HG02763 (cell line): ENCODE results near the gene POC1A.
"Not testable (repeated sequence)": the region's sequence is repeated elsewhere in the genome, so short reads cannot be mapped to it uniquely, and the experiment has no call there.

Experiments
- ATAC-seq: cut with Tn5 transposase; IDR thresholded peaks from one replicate; pipeline ENCODE4 v1.9.1; 2021; ENCODE audit warnings: mild to moderate bottlenecking, moderate library complexity; ENCODE audit not compliant: unreplicated experiment

Gene POC1A

DNA sequence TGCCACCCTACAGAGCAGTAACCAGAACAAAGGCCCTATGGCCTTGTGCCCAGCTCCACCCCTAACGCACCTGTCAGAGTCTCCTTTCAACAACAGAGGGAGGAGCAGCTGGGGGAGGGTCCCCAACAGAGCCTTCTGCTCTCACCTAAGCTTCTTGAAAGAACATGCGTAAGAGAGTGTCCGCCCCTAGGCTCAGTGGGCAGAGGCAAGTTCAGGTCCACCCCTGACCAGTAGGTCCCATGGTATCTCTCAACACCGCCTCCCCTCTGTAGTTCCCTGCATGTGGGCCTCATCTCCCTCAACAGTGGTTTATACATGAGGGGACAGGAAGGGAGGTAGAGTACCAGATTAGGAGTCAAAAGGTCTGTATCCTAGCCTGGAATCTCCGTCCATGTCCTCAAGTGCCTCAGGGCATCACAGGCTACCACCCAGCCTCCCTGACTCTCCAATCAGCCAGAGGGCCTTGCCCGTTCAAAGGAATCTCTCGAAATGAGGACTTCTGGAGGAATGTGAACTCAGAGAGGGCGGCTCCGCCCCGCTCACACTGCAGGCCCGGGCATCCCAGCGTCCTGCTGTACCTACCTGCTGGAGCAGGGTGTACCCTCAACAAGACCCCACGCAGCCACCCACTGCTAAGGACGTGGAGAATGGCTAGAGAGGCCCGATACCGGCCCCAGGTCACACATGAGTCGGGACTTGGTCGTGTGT, 680 bp downstream of the POC1A start:
- peak; percentile 6 for ATAC-seq

DNA sequence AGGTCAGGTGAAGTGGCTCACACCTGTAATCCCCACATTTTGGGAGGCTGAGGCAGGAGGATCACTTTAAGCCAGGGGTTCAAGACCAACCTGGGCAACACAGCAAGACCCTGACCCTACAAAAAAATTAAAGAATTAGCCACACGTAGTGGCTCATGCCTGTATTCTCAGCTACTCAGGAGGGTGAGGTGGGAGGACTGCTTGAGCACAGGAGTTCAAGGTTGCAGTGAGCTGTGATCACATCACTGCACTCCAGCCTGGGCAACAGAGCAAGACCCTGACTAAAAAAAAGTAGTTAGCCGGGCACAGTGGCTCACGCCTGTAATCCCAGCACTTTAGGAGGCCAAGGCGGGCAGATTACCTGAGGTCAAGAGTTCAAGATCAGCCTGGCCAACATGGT, 2.2 kb downstream of the POC1A start:
- not testable (repeated sequence) for ATAC-seq

DNA sequence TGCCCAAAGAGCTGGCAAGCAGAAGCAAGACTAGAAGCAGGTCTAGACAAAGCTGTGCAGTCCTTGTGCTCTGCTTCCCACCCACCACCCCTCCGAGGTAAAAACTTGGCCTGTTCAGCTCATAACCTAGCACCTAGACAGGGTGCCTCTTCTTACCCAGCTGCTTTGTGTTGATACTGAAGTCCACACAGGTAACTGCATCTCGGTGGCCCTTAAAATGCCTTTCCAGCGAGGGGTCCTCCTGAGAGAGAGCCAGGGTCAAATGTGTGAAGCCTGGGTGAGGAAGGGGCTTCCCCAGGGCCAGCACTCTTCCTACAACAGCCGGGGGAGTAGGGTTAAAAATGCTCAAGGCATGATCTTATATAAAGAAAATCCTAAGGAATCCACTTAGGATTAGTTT, 3.4 kb downstream of the POC1A start:
- no peak for ATAC-seq

DNA sequence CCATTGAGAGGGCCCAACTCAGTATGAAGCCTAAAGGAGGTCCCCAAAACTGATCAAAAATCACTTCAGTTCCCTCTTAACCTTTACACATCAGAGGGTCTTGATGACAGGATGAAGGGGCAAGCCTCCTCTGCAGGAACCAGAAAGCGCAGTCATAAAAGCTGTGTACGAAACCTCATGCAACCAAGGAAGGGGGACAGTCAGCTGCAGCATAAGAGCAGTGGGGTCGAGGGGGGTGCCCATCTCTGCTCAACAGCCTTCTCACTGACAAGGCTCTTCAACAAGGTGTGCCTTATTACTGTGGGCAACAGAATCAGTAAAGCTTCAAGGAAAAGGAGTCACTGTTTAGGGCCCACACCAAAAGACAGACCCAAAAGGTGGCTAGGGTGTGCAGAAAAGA, 3.9 kb downstream of the POC1A start:
- no peak for ATAC-seq

DNA sequence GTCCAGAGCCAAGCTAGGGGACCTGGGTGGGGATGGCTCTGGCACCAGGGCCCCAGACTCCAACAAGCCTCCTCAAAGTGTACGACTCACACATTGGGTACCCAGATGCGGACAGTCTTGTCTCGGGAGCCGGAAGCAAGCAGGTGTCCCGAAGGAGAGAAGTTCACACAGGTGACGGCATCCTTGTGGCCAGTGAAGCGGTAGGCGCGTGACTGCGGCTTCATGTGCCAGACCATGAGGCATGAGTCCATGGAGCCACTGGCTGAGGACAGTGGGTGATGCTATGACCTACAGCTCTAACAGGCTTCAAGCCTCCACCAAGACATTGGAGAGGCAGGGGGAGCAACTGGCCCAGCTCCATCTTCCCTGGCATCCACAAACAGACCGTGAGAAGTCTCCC, 4.5 kb downstream of the POC1A start:
- ATAC-seq, result no peak

DNA sequence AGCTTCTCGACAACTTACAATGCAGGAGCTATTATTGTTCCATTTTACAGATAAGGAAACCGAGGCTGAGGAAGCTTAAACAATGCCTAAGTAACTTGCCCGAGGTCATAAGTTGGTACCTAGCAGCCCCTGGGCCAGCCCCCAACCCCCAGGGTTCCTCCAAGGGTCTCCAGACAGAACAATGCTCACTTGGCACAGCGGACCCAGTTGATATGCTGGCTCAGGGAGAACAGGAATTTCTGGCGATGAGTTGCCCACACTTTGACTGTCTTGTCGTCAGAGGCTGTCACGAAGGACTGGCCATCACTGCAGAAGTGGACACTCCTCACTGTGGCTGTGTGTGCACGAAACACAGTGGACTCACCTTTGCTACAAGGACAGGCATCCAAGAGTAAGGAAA, 5.2 kb downstream of the POC1A start:
- no peak for ATAC-seq

DNA sequence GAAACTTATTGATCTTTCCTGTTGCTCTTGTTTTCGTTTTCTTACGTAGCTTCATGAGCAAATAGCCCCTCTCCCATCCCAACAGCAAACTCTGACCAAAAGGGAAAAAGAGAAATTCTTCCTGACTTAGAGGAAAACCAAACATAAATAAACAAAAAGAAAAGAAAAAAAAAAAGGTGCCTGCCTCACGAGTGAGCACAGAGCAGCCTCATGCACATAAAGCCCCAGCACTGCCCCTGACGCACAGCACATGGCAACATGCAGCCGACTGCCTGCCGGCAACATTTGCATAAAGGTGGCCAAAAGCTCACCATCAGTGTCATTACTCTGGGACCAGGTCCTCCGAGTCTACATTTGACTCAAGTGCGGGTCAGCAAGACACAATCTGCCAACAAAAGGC, 6.4 kb downstream of the POC1A start:
- no peak for ATAC-seq

DNA sequence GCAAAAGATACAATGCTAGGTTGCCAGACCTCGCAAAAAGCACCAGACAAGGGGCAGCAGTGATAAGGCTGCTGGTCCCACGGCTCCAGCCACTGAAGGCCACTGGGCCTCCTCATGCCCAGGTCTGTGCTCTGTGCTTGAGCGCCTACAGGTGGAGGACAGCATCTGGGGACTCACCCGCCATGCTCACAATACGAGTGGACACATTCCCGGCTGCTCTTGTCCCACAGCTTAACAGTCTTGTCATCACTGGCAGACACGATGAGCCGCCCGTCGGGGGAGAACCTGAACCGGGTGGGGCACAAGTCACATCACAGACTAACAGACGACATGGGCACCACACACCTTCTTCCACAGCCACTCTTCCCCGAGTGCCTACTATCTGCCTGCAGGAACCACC, 7.4 kb downstream of the POC1A start:
- no peak for ATAC-seq

DNA sequence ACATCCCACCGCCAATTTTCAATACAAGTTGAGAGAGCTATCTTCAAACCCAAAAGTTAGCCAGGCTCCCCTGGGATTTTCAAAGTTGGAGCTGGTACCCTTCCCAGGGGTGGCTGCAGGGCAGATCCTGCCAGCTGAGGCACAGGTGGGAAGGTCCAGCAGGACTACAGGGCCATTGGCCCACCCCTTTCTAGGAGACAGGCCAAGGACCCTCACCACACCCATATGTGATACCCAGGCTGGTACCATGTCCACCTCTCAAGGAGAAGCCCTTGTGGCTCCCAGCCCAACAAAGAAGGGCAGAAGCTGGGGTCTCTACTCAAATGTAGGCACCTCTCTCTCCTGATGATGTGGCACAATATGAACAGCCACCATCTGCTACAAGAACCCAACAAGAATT, 8.0 kb downstream of the POC1A start:
- no peak for ATAC-seq

DNA sequence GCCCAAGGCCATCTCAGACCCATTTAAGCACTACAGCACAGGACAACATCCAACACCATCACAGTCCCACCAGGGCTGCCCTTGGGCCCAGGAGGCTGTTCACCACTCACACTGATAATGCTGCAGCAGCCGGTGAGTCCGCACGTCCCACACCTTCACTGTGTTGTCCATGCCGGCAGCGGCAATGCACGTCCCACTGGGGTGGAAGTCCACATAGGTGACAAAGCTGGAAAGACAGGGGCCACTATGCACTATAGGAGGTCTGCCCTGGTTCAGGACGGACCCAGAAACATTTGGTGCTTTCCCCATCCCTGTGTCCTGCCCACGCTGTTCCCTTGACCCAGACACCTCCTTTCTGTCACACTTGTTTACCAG, 8.5 kb downstream of the POC1A start:
- no peak for ATAC-seq

DNA sequence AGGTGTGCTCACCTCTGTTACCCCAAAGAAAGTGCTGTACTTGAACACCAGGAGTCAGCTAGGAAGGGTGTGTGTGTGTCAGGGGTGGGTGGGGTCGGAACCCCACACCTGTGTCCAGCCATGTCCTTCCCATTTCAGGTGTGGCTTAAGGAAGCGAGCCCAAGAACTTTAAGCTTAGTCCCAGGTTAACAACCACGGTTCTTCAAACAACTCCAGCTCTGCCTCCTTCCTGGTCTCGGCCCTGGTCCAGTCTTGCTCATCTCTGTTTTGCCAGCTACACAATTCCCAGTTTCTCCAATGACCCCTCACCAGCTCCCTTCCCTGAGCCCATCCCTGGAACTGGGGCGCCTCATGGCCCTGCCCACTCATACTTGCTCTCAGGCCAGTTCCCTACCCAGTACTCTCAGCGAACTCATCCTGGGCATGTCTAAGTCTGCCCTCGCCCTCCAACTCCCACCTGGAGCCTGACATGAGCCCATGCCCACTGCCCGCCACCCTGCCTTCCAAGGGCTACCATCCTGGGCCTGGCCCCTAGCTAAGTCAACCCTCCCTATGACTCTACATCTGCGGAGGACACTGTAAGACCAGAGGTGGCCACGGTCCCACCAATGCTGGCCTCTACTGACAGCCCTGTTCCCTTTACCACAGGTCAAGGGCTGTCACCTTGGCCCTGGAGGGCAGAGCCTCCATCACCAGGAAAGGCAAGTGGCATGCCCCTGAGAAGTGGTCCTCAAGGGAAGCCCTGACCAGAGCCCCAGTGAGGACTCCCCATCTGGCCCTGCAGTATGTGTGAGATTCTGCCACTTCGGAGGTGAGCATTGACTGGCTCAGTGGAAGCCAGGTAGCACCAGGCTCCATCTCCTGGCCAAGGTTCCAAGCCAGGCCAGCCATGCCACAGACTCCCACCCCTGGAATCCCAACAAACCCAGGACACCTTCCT, 9.2 kb downstream of the POC1A start:
- ATAC-seq, result no peak

DNA sequence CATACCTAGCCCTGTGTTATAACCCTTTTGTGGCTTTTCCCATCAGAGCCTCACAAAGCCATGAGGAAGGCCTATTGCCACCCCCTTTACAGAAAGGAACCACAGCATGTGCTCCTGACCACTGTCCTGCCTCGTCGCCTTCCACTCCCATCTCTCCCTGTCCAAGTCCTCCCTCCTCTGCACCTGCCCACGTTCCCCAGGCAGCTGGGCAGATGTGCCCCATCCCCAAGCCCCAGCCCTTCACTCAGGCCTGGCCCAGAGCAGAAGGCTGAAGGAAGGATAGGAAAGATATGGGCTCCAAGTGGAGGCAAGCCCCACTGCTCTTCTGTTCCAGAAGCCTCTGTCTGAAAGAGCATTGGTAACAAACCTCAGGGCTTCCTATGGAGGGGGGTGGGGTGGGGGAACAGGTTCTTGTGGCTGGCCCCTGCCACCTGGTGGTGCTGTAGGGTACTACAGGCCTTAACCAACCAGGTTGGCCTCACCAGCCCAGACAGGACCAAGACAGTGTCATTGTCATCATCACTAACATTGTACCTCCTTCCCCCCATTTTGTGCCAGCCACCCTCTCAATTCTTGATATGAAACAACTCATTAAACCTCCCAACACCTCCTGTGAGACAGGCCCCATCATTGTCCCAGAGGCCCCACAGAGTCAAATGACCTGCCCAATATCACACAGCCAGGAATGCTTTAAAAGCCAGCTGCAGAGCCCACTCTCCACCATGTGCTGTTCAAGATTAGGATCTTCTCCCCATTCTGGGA, 10.0 kb downstream of the POC1A start:
- ATAC-seq, result no peak

DNA sequence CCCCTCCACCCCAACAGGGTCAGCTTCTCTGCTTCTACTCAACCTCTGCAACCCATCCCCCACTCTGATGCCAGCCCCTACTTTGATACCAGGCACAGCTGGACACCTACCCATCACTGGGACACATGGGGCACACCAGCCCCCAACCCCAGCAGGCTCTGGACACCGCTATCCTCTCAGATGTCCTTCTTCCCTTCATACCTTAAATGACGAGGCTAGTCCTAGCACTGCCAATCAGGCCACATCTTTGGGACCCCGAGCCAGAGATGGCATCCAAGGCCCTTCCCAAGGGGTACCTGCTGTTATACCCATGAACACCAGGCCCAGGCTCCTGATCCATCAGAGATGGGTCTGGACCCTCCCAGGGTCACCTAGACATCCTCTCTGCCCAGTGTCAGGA, 10.6 kb downstream of the POC1A start:
- no peak for ATAC-seq

DNA sequence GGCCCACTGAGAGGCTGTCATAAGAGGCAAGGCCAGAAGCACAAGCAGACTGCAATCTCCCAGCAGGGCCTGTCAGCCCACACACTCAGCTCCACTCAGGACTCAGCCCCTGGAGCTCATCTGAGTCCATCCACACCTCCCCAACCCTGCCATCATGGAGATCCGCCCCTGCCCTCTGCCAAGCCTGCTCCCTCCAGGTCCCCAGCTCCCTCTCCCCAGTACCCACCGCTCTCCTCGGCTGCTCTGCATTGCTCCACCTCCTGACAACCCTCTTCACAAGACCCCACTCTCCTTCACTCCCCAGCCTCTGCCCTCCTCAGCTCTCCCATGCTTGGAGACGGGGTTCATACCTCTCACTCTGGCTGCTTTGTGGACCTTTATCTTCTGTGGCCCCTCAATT, 11.1 kb downstream of the POC1A start:
- no peak for ATAC-seq

DNA sequence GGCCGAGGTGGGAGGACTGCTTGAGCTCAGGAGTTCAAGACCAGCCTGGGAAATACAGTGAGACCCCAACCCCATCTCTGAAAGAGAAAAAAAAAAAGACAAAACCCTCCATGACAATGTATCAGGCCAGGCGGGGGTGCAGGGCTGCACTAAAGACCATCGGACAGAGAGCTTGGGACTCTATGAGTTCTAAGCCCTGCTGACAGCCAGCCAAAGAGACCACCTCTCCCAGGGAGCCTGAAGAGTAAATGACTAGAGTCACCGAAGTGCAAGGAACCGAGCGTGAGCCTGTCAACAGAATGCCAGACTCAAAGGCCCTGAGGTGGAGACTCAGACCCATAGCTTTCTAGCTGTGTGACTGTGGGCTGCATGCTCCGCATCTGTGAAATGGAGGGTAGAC, 12.5 kb downstream of the POC1A start:
- no peak for ATAC-seq

DNA sequence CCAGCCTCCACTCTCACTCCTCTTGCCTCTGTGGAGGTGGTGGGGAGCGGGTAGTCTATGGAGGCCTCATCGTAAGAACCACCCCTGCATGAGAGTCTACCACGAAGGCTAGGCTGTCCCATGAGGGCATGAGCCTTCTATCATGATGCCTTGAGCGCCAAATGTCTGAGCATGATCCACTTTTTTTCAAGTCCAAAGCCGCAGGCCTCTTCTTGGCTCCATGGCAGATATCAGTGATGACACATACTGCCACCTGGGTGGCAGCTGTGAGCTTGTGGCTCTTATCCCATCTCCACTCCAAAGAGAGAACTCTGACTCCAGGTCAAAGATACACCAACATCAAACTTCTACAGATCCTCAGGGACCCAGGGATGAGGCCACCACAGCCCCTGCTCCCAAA, 13.5 kb downstream of the POC1A start:
- ATAC-seq, result no peak

DNA sequence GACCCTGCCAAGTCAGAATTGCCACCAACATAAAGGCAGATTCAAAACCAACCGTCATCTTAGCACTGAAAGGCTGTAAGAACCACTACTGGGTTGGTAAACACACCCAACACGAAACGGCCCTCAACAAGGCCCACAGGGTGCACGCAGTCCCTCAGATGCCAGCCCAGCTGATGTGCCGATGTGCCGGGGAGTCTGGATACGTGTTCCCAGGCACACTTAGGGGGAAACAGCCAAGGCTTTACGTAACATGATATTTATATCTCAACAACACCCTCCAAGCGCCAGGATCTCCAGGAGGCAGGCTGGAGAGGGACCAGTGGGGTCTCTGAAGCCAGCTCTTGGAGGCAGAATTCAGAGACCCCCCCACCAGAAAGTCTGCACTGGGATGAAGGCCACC, 14.2 kb downstream of the POC1A start:
- ATAC-seq, result no peak

DNA sequence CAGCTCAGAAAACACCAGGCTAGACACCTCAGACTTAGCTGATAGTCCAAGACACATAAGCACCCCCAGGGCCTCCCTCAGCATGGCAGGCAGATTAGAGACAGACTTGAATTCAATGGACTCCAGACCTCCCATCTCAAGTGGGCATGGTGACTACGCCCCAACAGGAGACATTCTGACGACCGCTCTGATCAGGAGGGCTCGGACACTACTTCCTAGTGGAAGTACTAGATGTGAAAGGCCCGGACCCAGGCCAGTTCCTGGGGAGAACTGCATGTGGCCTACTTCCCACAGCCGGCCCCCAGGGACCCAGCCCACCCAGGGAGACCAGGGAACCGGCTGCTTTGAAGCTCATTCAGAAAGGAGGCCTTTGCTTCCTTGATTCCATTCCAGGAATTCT, 16.9 kb downstream of the POC1A start:
- ATAC-seq, result no peak

DNA sequence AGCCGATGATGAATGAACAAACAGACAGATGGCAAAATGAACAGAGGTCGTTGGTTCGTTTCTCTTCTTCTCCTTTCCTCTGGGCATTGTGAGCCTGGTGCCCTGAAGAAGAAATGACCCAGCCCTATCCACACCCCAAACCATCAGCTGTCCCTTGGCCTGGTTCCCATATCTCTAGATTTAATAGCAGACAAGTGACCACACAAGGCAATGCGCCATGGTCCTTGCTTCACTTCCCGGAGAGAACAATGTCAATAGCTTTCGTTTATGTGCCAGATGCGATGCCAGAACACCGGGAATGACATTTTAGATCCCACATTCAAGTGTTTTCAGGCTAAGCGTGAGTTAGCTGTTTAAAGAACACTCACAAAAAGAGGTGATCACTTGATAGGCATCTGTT, 17.7 kb downstream of the POC1A start:
- ATAC-seq, result no peak

DNA sequence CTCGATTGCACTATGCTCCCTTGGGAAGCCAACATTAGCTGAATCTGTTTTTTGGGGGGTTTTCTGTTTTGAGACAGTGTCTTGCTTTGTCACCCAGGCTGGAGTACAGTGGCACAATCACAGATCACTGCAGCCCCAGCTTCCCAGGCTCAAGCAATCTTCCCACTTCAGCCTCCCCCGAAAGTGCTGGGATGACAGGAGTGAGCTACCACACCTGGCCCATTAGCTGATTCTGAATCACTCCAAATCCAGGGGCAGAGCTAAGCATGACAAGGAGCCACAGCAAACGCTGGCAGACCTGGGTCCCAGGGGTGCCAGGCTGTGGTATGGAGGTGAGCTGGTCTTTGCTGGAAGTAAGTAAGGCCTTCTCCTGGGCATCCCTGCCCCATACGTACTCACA, 18.9 kb downstream of the POC1A start:
- no peak for ATAC-seq

DNA sequence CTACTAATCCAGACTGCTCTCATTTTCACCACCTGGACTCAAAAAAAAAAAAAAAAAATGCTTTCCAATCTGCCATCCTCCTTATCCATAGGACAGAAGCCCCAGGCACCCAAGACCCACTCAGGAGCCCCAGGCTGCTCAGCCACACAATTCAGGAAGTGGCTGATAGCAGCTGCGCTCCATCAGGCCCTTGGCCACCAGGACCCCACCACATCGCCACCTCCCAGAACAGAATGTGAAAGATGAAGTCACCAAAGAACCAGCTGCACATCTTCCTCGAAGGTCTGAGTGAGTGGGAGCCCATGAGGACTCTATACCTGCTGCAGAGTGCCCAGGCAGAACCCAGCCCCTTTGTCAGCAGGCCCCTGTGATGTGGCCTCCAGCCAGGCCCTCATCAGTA, 19.5 kb downstream of the POC1A start:
- ATAC-seq, result no peak

DNA sequence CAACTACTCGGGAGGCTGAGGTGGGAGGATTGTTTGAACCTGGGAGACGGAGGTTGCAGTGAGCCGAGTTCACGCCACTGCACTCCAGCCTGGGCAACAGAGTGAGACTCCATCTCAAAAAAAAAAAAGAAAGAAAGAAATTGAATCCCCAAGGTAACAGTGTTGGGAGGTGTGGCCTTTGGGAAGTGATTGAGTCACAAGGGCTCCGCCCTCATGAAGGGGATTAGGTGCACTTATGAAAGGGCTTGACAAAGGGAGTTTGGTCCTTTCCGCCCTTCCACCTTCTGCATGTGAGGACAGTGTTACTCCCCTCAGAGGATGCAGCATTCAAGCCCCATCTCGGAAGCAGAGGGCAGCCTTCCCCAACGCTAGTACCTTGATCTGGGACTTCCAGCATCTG, 21.3 kb downstream of the POC1A start:
- no peak for ATAC-seq
